Naive B cell (primary cell): ENCODE measurements around the gene DEDD. TPM values are rescaled to one million over a fixed set of nuclear protein-coding genes. Genes with fewer than 3 reads are reported as not detected.
A peak's percentile ranks its signal among the peaks of the same experiment; 100 is the strongest.

Experiments
- ATAC-seq, 2 donors: fragments of 150-1000 bp; cut with Tn5 transposase; 2 replicates each; pipeline ENCODE4 v1.10.0; 2021; ENCODE audit warnings: low read depth in 2 of 2, mild to moderate bottlenecking in 2 of 2, moderate library complexity in 2 of 2
- DNase-seq: peaks from one replicate; pipeline ENCODE4 v3.0.0; 2022
- H3K27ac Mint-ChIP-seq, 6 donors: one replicate each; pipeline ENCODE4 v1.8.0; 2020 to 2022; ENCODE audit warnings: mild to moderate bottlenecking in 6 of 6, mixed read lengths in 6 of 6, moderate library complexity in 5 of 6, inconsistent platforms in 2 of 6
- H3K27me3 Mint-ChIP-seq, 3 donors: one replicate each; pipeline ENCODE4 v1.8.0; 2021 to 2022; ENCODE audit warnings: mixed read lengths in 3 of 3, mild to moderate bottlenecking in 1 of 3
- H3K36me3 Mint-ChIP-seq, 2 donors: one replicate each; pipeline ENCODE4 v1.8.0; 2020 to 2022; ENCODE audit warnings: mixed read lengths in 2 of 2, inconsistent platforms in 1 of 2, mild to moderate bottlenecking in 1 of 2
- H3K4me1 Mint-ChIP-seq, 3 donors: one replicate each; pipeline ENCODE4 v1.8.0; 2020 to 2022; ENCODE audit warnings: mixed read lengths in 3 of 3, inconsistent platforms in 1 of 3, mild to moderate bottlenecking in 1 of 3, moderate library complexity in 1 of 3
- H3K4me3 Mint-ChIP-seq, 8 donors: one replicate each; pipeline ENCODE4 v1.8.0; 2020 to 2022; ENCODE audit warnings: mild to moderate bottlenecking in 8 of 8, mixed read lengths in 8 of 8, moderate library complexity in 8 of 8, inconsistent platforms in 2 of 8
- H3K9me3 Mint-ChIP-seq, 7 donors: one replicate each; pipeline ENCODE4 v1.8.0; 2020 to 2022; ENCODE audit warnings: mixed read lengths in 7 of 7, mild to moderate bottlenecking in 5 of 7, inconsistent platforms in 2 of 7, moderate library complexity in 1 of 7
- polyA plus RNA-seq, 6 donors: library from polyadenylated mRNA; unstranded; fragments of 300-500 nt; fragmentation: Illumina TruSeq; gene quantifications; one replicate each; pipeline ENCODE4 v1.2.3, GENCODE V29; 2021; ENCODE audit warnings: low read depth in 6 of 6

Gene DEDD
- polyA plus RNA-seq, 6 donors from 2014 or later = 36.4 to 55.3 (median 39.2) TPM

- Mint-ChIP-seq H3K4me1 (peaks cover 7 to 11% (median 7%) of the 10 kb centered on the region in 3 donors), H3K27me3 (peaks cover 0 to 14% (median 0%) of the 10 kb centered on the region in 3 donors), H3K9me3 (no peaks in the 10 kb centered on the region), H3K27ac (peak overlapping the region in 1 of 6 donors; percentile 57), H3K4me3 (no peak overlapping the region), H3K36me3 (no peaks in the 10 kb centered on the region)
- ATAC-seq (no peak), DNase-seq (no peak)
Observed at GRCh38 chr1:161091796-161092507, 40.5 kb downstream of the DEDD start.

- peaks cover 0 to 14% (median 3%) of the 10 kb centered on the region in 3 donors for H3K27me3 Mint-ChIP-seq
- no peaks in the 10 kb centered on the region for H3K36me3 Mint-ChIP-seq
- H3K9me3 Mint-ChIP-seq = no peaks in the 10 kb centered on the region
- H3K4me3 Mint-ChIP-seq = no peak overlapping the region
- no peak for DNase-seq
- no peak overlapping the region for H3K27ac Mint-ChIP-seq
- ATAC-seq = no peak
- H3K4me1 Mint-ChIP-seq = peaks cover 1 to 3% (median 2%) of the 10 kb centered on the region in 3 donors
Observed at GRCh38 chr1:161091093-161091492, 41.4 kb downstream of the DEDD start.

- Mint-ChIP-seq H3K9me3 (no peaks in the 10 kb centered on the region), H3K4me1 (no peaks in the 10 kb centered on the region), H3K27ac (no peak overlapping the region), H3K27me3 (peaks cover 0 to 14% (median 8%) of the 10 kb centered on the region in 3 donors), H3K4me3 (no peak overlapping the region), H3K36me3 (no peaks in the 10 kb centered on the region)
- ATAC-seq = no peak
- no peak for DNase-seq
Observed at GRCh38 chr1:161090617-161091016, 41.9 kb downstream of the DEDD start.

GRCh38 chr1:161089938-161090337 lies 42.5 kb downstream of the DEDD start:
- H3K36me3 Mint-ChIP-seq = no peaks in the 10 kb centered on the region
- no peak overlapping the region for H3K4me3 Mint-ChIP-seq
- H3K27ac Mint-ChIP-seq = peak overlapping the region in 1 of 6 donors; percentile 39
- DNase-seq (no peak), ATAC-seq (no peak)
- no peaks in the 10 kb centered on the region for H3K9me3 Mint-ChIP-seq
- H3K4me1 Mint-ChIP-seq = no peaks in the 10 kb centered on the region
- H3K27me3 Mint-ChIP-seq = peaks cover 0 to 14% (median 9%) of the 10 kb centered on the region in 3 donors

GRCh38 chr1:161089251-161089924 lies 43.1 kb downstream of the DEDD start, which contains the start of gene NECTIN4:
Gene NECTIN4, minus strand, starts transcription at chr1:161089558. Its CDS starts 262 bp downstream, at chr1:161089296.
- H3K36me3 Mint-ChIP-seq = no peaks in the 10 kb centered on the region
- no peaks in the 10 kb centered on the region for H3K9me3 Mint-ChIP-seq
- no peak within 1 kb of the TSS for H3K4me3 Mint-ChIP-seq
- no peak for DNase-seq
- H3K27me3 Mint-ChIP-seq = peaks cover 0 to 14% (median 9%) of the 10 kb centered on the region in 3 donors
- H3K27ac Mint-ChIP-seq = peak within 1 kb of the TSS in 1 of 6 donors; percentile 39
- no peaks in the 10 kb centered on the region for H3K4me1 Mint-ChIP-seq
- no peak for ATAC-seq

- H3K27me3 Mint-ChIP-seq = peaks cover 0 to 20% (median 9%) of the 10 kb centered on the region in 3 donors
- no peaks in the 10 kb centered on the region for H3K36me3 Mint-ChIP-seq
Observed at GRCh38 chr1:161088587-161089110, 43.8 kb downstream of the DEDD start.

GRCh38 chr1:161086457-161086856 lies 46.0 kb downstream of the DEDD start:
- DNase-seq (no peak), ATAC-seq (no peak)
- no peaks in the 10 kb centered on the region for H3K4me1 Mint-ChIP-seq
- H3K27me3 Mint-ChIP-seq = peaks cover 0 to 15% (median 9%) of the 10 kb centered on the region in 3 donors
- H3K36me3 Mint-ChIP-seq = no peaks in the 10 kb centered on the region
- H3K9me3 Mint-ChIP-seq = no peaks in the 10 kb centered on the region
- no peak overlapping the region for H3K4me3 Mint-ChIP-seq
- peak overlapping the region in 1 of 6 donors; percentile 12 for H3K27ac Mint-ChIP-seq

More at GRCh38 chr1:161088587-161089110, 43.8 kb downstream of the DEDD start:
- Mint-ChIP-seq H3K4me3 (no peak overlapping the region), H3K27ac (no peak overlapping the region), H3K4me1 (no peaks in the 10 kb centered on the region), H3K9me3 (no peaks in the 10 kb centered on the region)
- no peak for DNase-seq
- ATAC-seq = no peak

GRCh38 chr1:161085165-161085564 lies 47.3 kb downstream of the DEDD start:
- Mint-ChIP-seq H3K9me3 (no peaks in the 10 kb centered on the region), H3K27ac (no peak overlapping the region), H3K4me1 (no peaks in the 10 kb centered on the region), H3K27me3 (peaks cover 0 to 15% (median 9%) of the 10 kb centered on the region in 3 donors), H3K36me3 (no peaks in the 10 kb centered on the region), H3K4me3 (no peak overlapping the region)
- ATAC-seq (no peak), DNase-seq (no peak)

- Mint-ChIP-seq H3K4me3 (peak overlapping the region in 1 of 8 donors; percentile 3), H3K4me1 (no peaks in the 10 kb centered on the region), H3K36me3 (no peaks in the 10 kb centered on the region), H3K27me3 (peaks cover 0 to 15% (median 9%) of the 10 kb centered on the region in 3 donors), H3K27ac (peak overlapping the region in 1 of 6 donors; percentile 49), H3K9me3 (no peaks in the 10 kb centered on the region)
- DNase-seq (no peak), ATAC-seq (no peak)
Observed at GRCh38 chr1:161084597-161084988, 47.9 kb downstream of the DEDD start.

- ATAC-seq (no peak), DNase-seq (no peak)
- Mint-ChIP-seq H3K4me1 (no peaks in the 10 kb centered on the region), H3K9me3 (no peaks in the 10 kb centered on the region), H3K27ac (no peak overlapping the region), H3K4me3 (no peak overlapping the region), H3K27me3 (peaks cover 0 to 13% (median 9%) of the 10 kb centered on the region in 3 donors), H3K36me3 (no peaks in the 10 kb centered on the region)
Observed at GRCh38 chr1:161083748-161084596, 48.5 kb downstream of the DEDD start.

GRCh38 chr1:161082996-161083747 lies 49.3 kb downstream of the DEDD start:
- Mint-ChIP-seq H3K4me3 (no peak overlapping the region), H3K9me3 (no peaks in the 10 kb centered on the region), H3K36me3 (no peaks in the 10 kb centered on the region), H3K27ac (no peak overlapping the region), H3K4me1 (no peaks in the 10 kb centered on the region), H3K27me3 (peaks cover 0 to 9% (median 5%) of the 10 kb centered on the region in 3 donors)
- DNase-seq = no peak
- ATAC-seq = no peak

- Mint-ChIP-seq H3K9me3 (no peaks in the 10 kb centered on the region), H3K27me3 (peaks cover 0 to 9% (median 5%) of the 10 kb centered on the region in 3 donors), H3K36me3 (no peaks in the 10 kb centered on the region), H3K27ac (no peak overlapping the region), H3K4me1 (no peaks in the 10 kb centered on the region), H3K4me3 (no peak overlapping the region)
- ATAC-seq (no peak), DNase-seq (no peak)
Observed at GRCh38 chr1:161082483-161082882, 50.0 kb downstream of the DEDD start.
